Left ventricle myocardium inferior (tissue), 1 donor: ENCODE measurements around the gene CFAP161. TPM values are rescaled to one million over a fixed set of nuclear protein-coding genes. Genes with fewer than 3 reads are reported as not detected.

Experiments
- DNase-seq: peaks from one replicate; pipeline ENCODE4 v3.0.0-alpha.2; 2020
- H3K27ac ChIP-seq: fragments of 200-600 bp; replicated peaks from 2 replicates; pipeline ENCODE4 v1.8.0; 2021
- H3K27me3 ChIP-seq: fragments of 200-600 bp; 2 replicates; pipeline ENCODE4 v1.8.0; 2021; ENCODE audit warnings: low read depth
- H3K36me3 ChIP-seq: fragments of 200-600 bp; 2 replicates; pipeline ENCODE4 v1.8.0; 2021
- H3K4me1 ChIP-seq: fragments of 200-600 bp; 2 replicates; pipeline ENCODE4 v1.8.0; 2021
- H3K4me3 ChIP-seq: fragments of 200-600 bp; 2 replicates; pipeline ENCODE4 v1.8.0; 2021; ENCODE audit warnings: mild to moderate bottlenecking, moderate library complexity
- H3K9me3 ChIP-seq: fragments of 200-600 bp; replicated peaks from 2 replicates; pipeline ENCODE4 v1.8.0; 2021
- CTCF ChIP-seq: fragments of 200-600 bp; IDR thresholded peaks from 2 replicates; pipeline ENCODE4 v1.8.0; 2021; ENCODE audit warnings: antibody characterized with exemption, mild to moderate bottlenecking, borderline replicate concordance
- intact Hi-C: fragments of 100-400 bp; cut with micrococcal nuclease; formaldehyde crosslinking; loops from one replicate; pipeline ENCODE4 v1.11.0; 2022
- total RNA-seq: library from RNA; stranded (reverse); fragmentation: NEBNext Ultra II Directional; extraction: Animal tissue kit (Norgen Biotek cat#: 25700); gene quantifications from one replicate; pipeline ENCODE4 v1.2.1, GENCODE V29; 2021
- donor health status: DM: no; HTN: yes; CAD: no; lungs with severe emphysema.

CFAP161 gene
- total RNA-seq, 1 donor from 2014 or later: 0.91 TPM

GRCh38 chr15:81184188-81184587, 50.1 kb downstream of the CFAP161 start:
- Histone ChIP-seq H3K27ac (peak overlapping the region; percentile 70), H3K36me3 (no peaks in the 10 kb centered on the region), H3K9me3 (no peaks in the 10 kb centered on the region), H3K27me3 (peaks cover 26% of the 10 kb centered on the region), H3K4me3 (no peak overlapping the region), H3K4me1 (peaks cover 7% of the 10 kb centered on the region)
- TF ChIP-seq CTCF: no peak
- intact Hi-C loops: no loop called here
- no peak for DNase-seq

GRCh38 chr15:81185631-81186295, 51.7 kb downstream of the CFAP161 start:
- Histone ChIP-seq H3K9me3 (no peaks in the 10 kb centered on the region), H3K36me3 (no peaks in the 10 kb centered on the region), H3K27ac (no peak overlapping the region), H3K27me3 (peaks cover 22% of the 10 kb centered on the region), H3K4me3 (no peak overlapping the region), H3K4me1 (peaks cover 7% of the 10 kb centered on the region)
- intact Hi-C loops: no loop called here
- TF ChIP-seq CTCF: no peak
- no peak for DNase-seq

- DNase-seq: no peak
- H3K9me3 ChIP-seq: no peaks in the 10 kb centered on the region
- intact Hi-C loops: no loop called here
- H3K27ac ChIP-seq: peak overlapping the region; percentile 78
- TF ChIP-seq CTCF: no peak
- H3K4me3 ChIP-seq: no peak overlapping the region
- H3K36me3 ChIP-seq: no peaks in the 10 kb centered on the region
- peaks cover 10% of the 10 kb centered on the region for H3K27me3 ChIP-seq
- H3K4me1 ChIP-seq: no peaks in the 10 kb centered on the region
Measured at GRCh38 chr15:81188354-81188753, 54.3 kb downstream of the CFAP161 start.

- peak; percentile 77 for DNase-seq
- H3K4me1 ChIP-seq: no peaks in the 10 kb centered on the region
- peaks cover under 1% of the 10 kb centered on the region for H3K27me3 ChIP-seq
- intact Hi-C loops: no loop called here
- no peaks in the 10 kb centered on the region for H3K9me3 ChIP-seq
- peak overlapping the region; percentile 78 for H3K27ac ChIP-seq
- no peaks in the 10 kb centered on the region for H3K36me3 ChIP-seq
- no peak overlapping the region for H3K4me3 ChIP-seq
- TF ChIP-seq CTCF: no peak
Measured at GRCh38 chr15:81189583-81190283, 55.7 kb downstream of the CFAP161 start.

GRCh38 chr15:81190922-81191507, 56.9 kb downstream of the CFAP161 start:
- Histone ChIP-seq H3K27me3 (peaks cover 12% of the 10 kb centered on the region), H3K36me3 (no peaks in the 10 kb centered on the region), H3K9me3 (no peaks in the 10 kb centered on the region), H3K4me3 (no peak overlapping the region), H3K4me1 (peaks cover 3% of the 10 kb centered on the region), H3K27ac (peak overlapping the region; percentile 78)
- intact Hi-C loops: no loop called here
- no peak for DNase-seq
- no peak for TF ChIP-seq CTCF
